GM12878 (cell line): ENCODE measurements around the gene COQ3. TPM values are rescaled to one million over a fixed set of nuclear protein-coding genes. Genes with fewer than 3 reads are reported as not detected.

Experiments
- ATAC-seq: fragments of 200-7000 bp; cut with Tn5 transposase; 3 replicates; pipeline ENCODE4 v1.9.1; 2020; ENCODE audit warnings: mild to moderate bottlenecking, moderate library complexity
- BruUV-seq: library from RNA; stranded (reverse); fragments of 400-500 nt; replicated peaks from 2 replicates; lab custom pipeline; 2021; lab: Mats Ljungman, UMichigan
- CTCF ChIA-PET: fragments of 300-600 bp; sonication (Branson Sonifier 250); formaldehyde crosslinking; extraction: SDS; loops from one replicate; lab custom pipeline; 2021; ENCODE audit warnings: inconsistent platforms; lab: Yijun Ruan, JAX
- POLR2A ChIA-PET: fragments of 350-600 bp; formaldehyde crosslinking; extraction: SDS; loops from one replicate; lab custom pipeline; 2021; ENCODE audit warnings: inconsistent platforms; lab: Charles Lee
- RAD21 ChIA-PET: fragments of 300-600 bp; sonication (Branson Sonifier 250); formaldehyde crosslinking; loops from one replicate; lab custom pipeline; 2023; ENCODE audit warnings: antibody characterized with exemption; ENCODE audit not compliant: unreplicated experiment; lab: Charles Lee
- SMC1A ChIA-PET: fragments of 300-600 bp; sonication (Branson Sonifier 250); formaldehyde crosslinking; loops from one replicate; lab custom pipeline; 2023; ENCODE audit not compliant: unreplicated experiment, uncharacterized antibody; lab: Charles Lee
- DNase-seq: peaks from one replicate; pipeline ENCODE4 v3.0.0-alpha.2; 2011; ENCODE audit warnings: low read depth, low spot score
- FAIRE-seq: peaks from 3 replicates; lab custom pipeline; 2011; peaks lifted over from hg19 to GRCh38; lab: Jason Lieb, UNC
- H2AFZ ChIP-seq: 2 replicates; pipeline ENCODE4 v1.6.0; 2011; ENCODE audit warnings: low read depth, low read length, control low read depth; ENCODE audit not compliant: control insufficient read depth
- H3K27ac ChIP-seq: 2 replicates; pipeline ENCODE4 v1.5.1; 2011; ENCODE audit warnings: control low read depth; ENCODE audit not compliant: control insufficient read depth, insufficient read depth
- H3K27me3 ChIP-seq, 2 experiments: replicated peaks in 1 of 2; 2 replicates each; pipeline versions ENCODE4 v1.6.0 to v1.6.1; 2011; ENCODE audit warnings: low read length in 1 of 2; ENCODE audit not compliant: control insufficient read depth in 2 of 2, insufficient read depth in 2 of 2
- H3K36me3 ChIP-seq, 2 experiments: 2 replicates each; pipeline ENCODE4 v1.5.1; 2011; ENCODE audit warnings: low read length in 1 of 2; ENCODE audit not compliant: control insufficient read depth in 2 of 2, insufficient read depth in 2 of 2
- H3K4me1 ChIP-seq: 2 replicates; pipeline ENCODE4 v1.6.1; 2011; ENCODE audit warnings: mild to moderate bottlenecking, low read length, moderate library complexity, mixed read lengths; ENCODE audit not compliant: control insufficient read depth, insufficient read depth
- H3K4me2 ChIP-seq: 2 replicates; pipeline ENCODE4 v1.6.0; 2011; ENCODE audit warnings: control low read depth; ENCODE audit not compliant: control insufficient read depth, insufficient read depth
- H3K4me3 ChIP-seq: fragments of 200-600 bp; sonication (generic); 2 replicates; pipeline ENCODE4 v1.5.1; 2016
- H3K79me2 ChIP-seq: 2 replicates; pipeline ENCODE4 v1.6.0; 2011; ENCODE audit warnings: low read length; ENCODE audit not compliant: control insufficient read depth, insufficient read depth
- H3K9ac ChIP-seq: 2 replicates; pipeline ENCODE4 v1.8.0; 2011; ENCODE audit warnings: low read length, control low read depth, mixed read lengths; ENCODE audit not compliant: control insufficient read depth, insufficient read depth
- H3K9me3 ChIP-seq: replicated peaks from 3 replicates; pipeline ENCODE4 v1.5.1; 2011; ENCODE audit warnings: mild to moderate bottlenecking, low read length; ENCODE audit not compliant: control insufficient read depth, insufficient read depth
- H4K20me1 ChIP-seq: 2 replicates; pipeline ENCODE4 v1.6.0; 2011; ENCODE audit not compliant: control insufficient read depth, insufficient read depth
- ASH2L ChIP-seq: fragments of 300-600, 200-600 bp; sonication (generic); IDR thresholded peaks from 2 replicates; pipeline ENCODE4 v1.6.1; 2017; ENCODE audit warnings: low read depth, mild to moderate bottlenecking, borderline replicate concordance
- BHLHE40 ChIP-seq, 2 experiments: fragments of 450-650 bp in 1 of 2; IDR thresholded peaks; 2 replicates each; pipeline ENCODE4 v1.6.1; 2011 to 2017; ENCODE audit warnings: low read depth in 2 of 2, borderline replicate concordance in 1 of 2, improper control_type of control experiment in 1 of 2, low read length in 1 of 2, mild to moderate bottlenecking in 1 of 2
- CREB1 ChIP-seq: IDR thresholded peaks from 2 replicates; pipeline ENCODE4 v1.6.1; 2012; ENCODE audit warnings: low read depth, mild to moderate bottlenecking, inconsistent platforms
- FOXM1 ChIP-seq: IDR thresholded peaks from 2 replicates; pipeline ENCODE4 v1.6.1; 2012; ENCODE audit warnings: low read depth, mild to moderate bottlenecking, inconsistent platforms, low read length, moderate library complexity
- HDAC2 ChIP-seq: fragments of 200-600 bp; sonication (generic); IDR thresholded peaks from 2 replicates; pipeline ENCODE4 v1.6.1; 2017
- HDAC6 ChIP-seq: fragments of 200-600 bp; sonication (generic); IDR thresholded peaks from one replicate; pipeline ENCODE4 v1.8.0; 2017; ENCODE audit warnings: antibody characterized with exemption; ENCODE audit not compliant: unreplicated experiment
- JUNB ChIP-seq: IDR thresholded peaks from 2 replicates; pipeline ENCODE4 v1.6.1; 2016; ENCODE audit warnings: antibody characterized with exemption, mild to moderate bottlenecking
- NFIC ChIP-seq: IDR thresholded peaks from 2 replicates; pipeline ENCODE4 v1.6.1; 2012; ENCODE audit warnings: low read depth, mild to moderate bottlenecking, inconsistent platforms, low read length, moderate library complexity
- PAX5 ChIP-seq: IDR thresholded peaks from 2 replicates; pipeline ENCODE4 v1.6.1; 2011; ENCODE audit warnings: low read depth, low read length, borderline replicate concordance
- SREBF1 ChIP-seq: IDR thresholded peaks from 2 replicates; pipeline ENCODE4 v1.6.1; 2012; ENCODE audit warnings: mild to moderate bottlenecking, low read length
- TAF1 ChIP-seq: IDR thresholded peaks from 2 replicates; pipeline ENCODE4 v1.6.1; 2011; ENCODE audit warnings: mild to moderate bottlenecking, low read depth, low read length, borderline replicate concordance
- ZNF274 ChIP-seq: IDR thresholded peaks from one replicate; pipeline ENCODE4 v1.8.0; 2011; ENCODE audit not compliant: insufficient read length, insufficient read depth
- ZNF384 ChIP-seq: IDR thresholded peaks from 2 replicates; pipeline ENCODE4 v1.6.1; 2012; ENCODE audit warnings: low read depth, mild to moderate bottlenecking, low read length, improper control_type of control experiment, borderline replicate concordance
- ZZZ3 ChIP-seq: IDR thresholded peaks from 2 replicates; pipeline ENCODE4 v1.6.1; 2011; ENCODE audit warnings: low read depth; ENCODE audit not compliant: control insufficient read depth, insufficient read length
- WGBS: methylation state at CpG from one replicate; pipeline ENCODE4 v1.1.6; 2016; ENCODE audit warnings: low lambda C conversion rate; ENCODE audit not compliant: insufficient replicate concordance, insufficient coverage; ENCODE audit errors: missing lambda C conversion rate; 5-methylcytosine and 5-hydroxymethylcytosine counted together
- in situ Hi-C: fragments of 300-500 bp; cut with MboI; formaldehyde crosslinking; loops from 9 replicates; pipeline ENCODE4 v1.14.3; 2018; ENCODE audit warnings: mixed read lengths
- intact Hi-C: fragments of 100-400 bp; cut with micrococcal nuclease; formaldehyde crosslinking; loops from one replicate; pipeline ENCODE4 v1.14.2; 2022; ENCODE audit not compliant: unreplicated experiment
- polyA plus RNA-seq, 11 experiments: library from polyadenylated mRNA; depleted of rRNA in 4 of 11; unstranded in 6 of 11; stranded (reverse) in 5 of 11; fragments of >200 nt; fragmentation: Nextera tagmentation in 4 of 11; fragmentation: Illumina TruSeq in 1 of 11; extraction: Ambion mirVana in 4 of 11; extraction: Trizol in 1 of 11; gene quantifications; 1 replicate in 1 of 11; 2 replicates in 10 of 11; pipeline versions ENCODE4 v1.2.1 to v1.2.3, GENCODE V29; 2011 to 2016; ENCODE audit warnings: inconsistent platforms in 2 of 11, missing spikeins in 2 of 11, low read depth in 1 of 11
- total RNA-seq, 4 experiments: library from RNA; depleted of rRNA in 3 of 4; stranded (reverse); fragments of >200 nt in 3 of 4; fragmentation: Illumina TruSeq in 1 of 4; extraction: Trizol in 1 of 4; gene quantifications; 2 replicates each; pipeline versions ENCODE4 v1.2.1 to v1.2.3, GENCODE V29; 2013 to 2021
- TF ChIP-seq, protein P1 (sequence below): fragments of 450-650 bp; IDR thresholded peaks from 2 replicates; pipeline ENCODE4 v1.6.1; 2016; ENCODE audit warnings: mild to moderate bottlenecking

COQ3 gene
- total and polyA plus RNA-seq, 10 of the 15 experiments (the other 5 are each of a cell fraction or from before 2014, with no cell fraction given), result 9.3 to 50.6 (median 16.0) TPM

- Histone ChIP-seq H3K27me3 (no peaks in the 10 kb centered on the region), H3K4me2 (peak overlapping the region; percentile 79), H3K79me2 (peaks cover 85% of the 10 kb centered on the region), H3K4me3 (no peak overlapping the region; the same call in 1 of the 2 replicates), H3K9ac (no peak overlapping the region), H3K36me3 (peaks cover 0 to 7% of the 10 kb centered on the region in 2 experiments; a peak in 2 of 4 replicates), H4K20me1 (no peaks in the 10 kb centered on the region), H3K9me3 (no peaks in the 10 kb centered on the region), H3K27ac (no peak overlapping the region), H2AFZ (no peak overlapping the region), H3K4me1 (peaks cover 19% of the 10 kb centered on the region)
- TF ChIP-seq SREBF1 (no peak), PAX5 (no peak), ASH2L (no peak)
- 83% methylated on average over 6 of the region's 6 CpGs for WGBS
- DNase-seq, result no peak
- SMC1A ChIA-PET, result interaction anchor here (0.9 to 1.9 kb wide), 4 partner anchors 10 to 88 kb away, joined by 3 to 5 read pairs (median 3); no protein-coding TSS in a partner anchor
- no TSS peak for BruUV-seq
- RAD21 ChIA-PET, result no interaction called here
- intact Hi-C loops (no loop called here), in situ Hi-C loops (no loop called here)
- FAIRE-seq, result no peak
- POLR2A ChIA-PET, result interaction anchor here (2.1 kb wide), 2 partner anchors 8 to 29 kb away, joined by 6 to 7 read pairs; partner anchors contain the start of gene COQ3
- ATAC-seq, result no peak
- CTCF ChIA-PET, result interaction anchor here (0.6 to 1.4 kb wide), 3 partner anchors 88 to 1061 kb away, joined by 3 to 8 read pairs (median 6); no protein-coding TSS in a partner anchor
Measured at GRCh38 chr6:99422912-99423311, 28.9 kb upstream of the COQ3 start.

- Histone ChIP-seq H3K27ac (peak overlapping the region; percentile 10), H4K20me1 (no peaks in the 10 kb centered on the region), H3K4me1 (peaks cover 11% of the 10 kb centered on the region), H3K9ac (no peak overlapping the region), H3K27me3 (no peaks in the 10 kb centered on the region), H3K79me2 (peaks cover 80% of the 10 kb centered on the region), H3K9me3 (no peaks in the 10 kb centered on the region), H3K4me2 (peak overlapping the region; percentile 68), H3K4me3 (peak overlapping the region; percentile 44; the same call in 1 of the 2 replicates), H2AFZ (no peak overlapping the region), H3K36me3 (peaks cover 0 to 7% of the 10 kb centered on the region in 2 experiments; a peak in 3 of 4 replicates)
- intact Hi-C loops (loop anchor here (2.0 kb wide), 1 partner anchor 16 kb away; no protein-coding TSS in a partner anchor), in situ Hi-C loops (no loop called here)
- 2% methylated on average over 9 of the region's 9 CpGs for WGBS
- ChIA-PET CTCF (interaction anchor here (1.0 to 1.7 kb wide), 6 partner anchors 9 to 86 kb away, joined by 3 to 10 read pairs (median 4); partner anchors contain the start of gene PNISR), RAD21 (interaction anchor here (1.0 to 1.4 kb wide), 4 partner anchors 9 to 194 kb away, joined by 3 to 8 read pairs (median 4); partner anchors contain the start of gene PNISR), SMC1A (interaction anchor here (0.7 to 3.1 kb wide), 8 partner anchors 9 to 146 kb away, joined by 3 to 21 read pairs (median 5); partner anchors contain the start of genes COQ3 and PNISR), POLR2A (interaction anchor here (0.6 to 0.8 kb wide), 3 partner anchors 24 to 151 kb away, joined by 3 to 9 read pairs (median 4); partner anchors contain the start of gene CCNC)
- no TSS peak for BruUV-seq
- ATAC-seq (peak; percentile 86), FAIRE-seq (peak; percentile 23), DNase-seq (peak; percentile 38)
- no peak for TF ChIP-seq HDAC6
- no peak for TF ChIP-seq CREB1
- peak; percentile 59 to 87 for TF ChIP-seq BHLHE40 (IDR thresholded peaks at IDR 0.05; ENCODE audit: borderline replicate concordance in 1 of 2, low read depth in 2 of 2, low read length in 1 of 2)
- TF ChIP-seq NFIC, result peak; percentile 58; the same call in 1 of the 2 replicates
- TF ChIP-seq FOXM1, result 0 out of 2 replicates have a peak, but pooled peaks have one; percentile 21
- TF ChIP-seq ZNF274, result no peak
- TF ChIP-seq ZNF384, result no peak
- TF ChIP-seq JUNB, result peak; percentile 71
- TF ChIP-seq TAF1, result no peak
- TF ChIP-seq, protein P1, sequence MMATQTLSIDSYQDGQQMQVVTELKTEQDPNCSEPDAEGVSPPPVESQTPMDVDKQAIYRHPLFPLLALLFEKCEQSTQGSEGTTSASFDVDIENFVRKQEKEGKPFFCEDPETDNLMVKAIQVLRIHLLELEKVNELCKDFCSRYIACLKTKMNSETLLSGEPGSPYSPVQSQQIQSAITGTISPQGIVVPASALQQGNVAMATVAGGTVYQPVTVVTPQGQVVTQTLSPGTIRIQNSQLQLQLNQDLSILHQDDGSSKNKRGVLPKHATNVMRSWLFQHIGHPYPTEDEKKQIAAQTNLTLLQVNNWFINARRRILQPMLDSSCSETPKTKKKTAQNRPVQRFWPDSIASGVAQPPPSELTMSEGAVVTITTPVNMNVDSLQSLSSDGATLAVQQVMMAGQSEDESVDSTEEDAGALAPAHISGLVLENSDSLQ, result peak; percentile 8; the same call in 1 of the 2 replicates
- no peak for TF ChIP-seq HDAC2
- TF ChIP-seq ZZZ3, result no peak
Measured at GRCh38 chr6:99416892-99417767, 23.1 kb upstream of the COQ3 start.
